ENCODE data around the gene GALNS.

DNA sequence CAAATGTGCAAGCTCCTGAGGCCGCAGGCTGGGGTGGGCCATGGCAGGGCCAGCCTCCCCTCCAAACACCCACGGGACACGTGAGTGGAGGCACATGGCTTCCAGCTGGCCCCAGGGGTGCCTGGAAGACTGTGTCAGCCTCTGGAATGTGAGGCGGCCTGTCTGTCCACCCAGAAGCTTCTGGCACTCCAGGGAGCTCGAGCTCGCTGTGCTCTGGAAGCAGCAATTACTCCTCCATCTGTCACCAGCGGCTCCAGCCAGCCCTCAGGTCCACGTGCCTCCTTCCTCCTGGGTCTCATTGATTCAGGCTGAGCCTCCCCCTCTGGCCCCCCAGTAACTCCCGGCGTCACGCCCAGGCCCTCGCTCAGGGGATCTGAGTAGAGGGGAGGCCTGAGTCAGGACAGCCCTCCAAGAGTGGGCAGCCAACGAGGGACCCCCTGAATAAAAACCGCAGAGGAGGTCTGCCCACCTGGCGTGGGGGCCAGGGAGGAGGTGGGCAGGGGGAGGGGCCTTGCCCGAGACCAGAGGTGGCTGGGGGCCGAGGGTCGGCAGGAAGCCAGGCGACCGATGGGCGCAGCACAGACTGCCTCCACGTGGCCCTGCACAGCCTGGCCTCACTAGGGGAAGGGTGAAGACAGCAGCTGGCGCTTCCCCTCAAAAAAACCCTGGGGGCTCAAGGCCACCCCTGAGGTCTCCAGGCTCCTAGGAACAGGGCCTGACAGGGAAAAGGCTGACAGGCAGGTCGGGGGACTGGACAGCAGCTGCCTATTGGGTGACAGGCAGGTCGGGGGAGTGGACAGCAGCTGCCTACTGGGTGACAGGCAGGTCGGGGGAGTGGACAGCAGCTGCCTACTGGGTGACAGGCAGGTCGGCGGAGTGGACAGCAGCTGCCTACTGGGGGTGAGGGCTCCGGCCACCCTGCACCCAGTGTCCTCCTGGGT, 83.6 kb downstream of the GALNS start:
- TF ChIP-seq EZH2 (IDR thresholded peaks at IDR 0.05; ENCODE audit: borderline replicate concordance, low read depth, low read length, severe bottlenecking) (no peak), CTCF (IDR thresholded peaks at IDR 0.05; ENCODE audit: borderline replicate concordance, extremely low read depth, low read length, poor library complexity, severe bottlenecking) (no peak)

Data from DND-41 (cell line).